ENCODE measurements around the gene OLFML1.

Gene OLFML1

DNA sequence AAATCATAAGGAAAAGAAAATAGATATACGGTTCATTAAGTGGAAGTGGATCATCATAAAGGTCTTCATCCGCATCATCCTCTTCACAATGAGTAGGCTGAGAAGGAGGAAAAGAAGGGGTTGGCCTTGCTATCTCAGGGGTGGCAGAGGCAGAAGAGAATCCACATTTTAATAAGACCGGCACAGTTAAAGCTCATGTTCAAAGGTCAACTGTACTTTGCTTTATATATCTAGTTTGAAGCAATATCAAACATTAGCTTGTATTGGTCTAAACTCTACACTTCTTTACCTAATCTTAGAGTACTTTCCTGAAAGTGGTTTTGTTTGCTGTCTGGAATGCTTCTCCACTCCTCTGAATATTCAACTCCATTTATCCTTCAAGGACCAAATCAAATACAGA is 22.8 kb downstream of the OLFML1 start:
- Histone ChIP-seq H3K4me3 (no peak overlapping the region), H3K27ac (no peak overlapping the region)
- TF ChIP-seq, protein P1, sequence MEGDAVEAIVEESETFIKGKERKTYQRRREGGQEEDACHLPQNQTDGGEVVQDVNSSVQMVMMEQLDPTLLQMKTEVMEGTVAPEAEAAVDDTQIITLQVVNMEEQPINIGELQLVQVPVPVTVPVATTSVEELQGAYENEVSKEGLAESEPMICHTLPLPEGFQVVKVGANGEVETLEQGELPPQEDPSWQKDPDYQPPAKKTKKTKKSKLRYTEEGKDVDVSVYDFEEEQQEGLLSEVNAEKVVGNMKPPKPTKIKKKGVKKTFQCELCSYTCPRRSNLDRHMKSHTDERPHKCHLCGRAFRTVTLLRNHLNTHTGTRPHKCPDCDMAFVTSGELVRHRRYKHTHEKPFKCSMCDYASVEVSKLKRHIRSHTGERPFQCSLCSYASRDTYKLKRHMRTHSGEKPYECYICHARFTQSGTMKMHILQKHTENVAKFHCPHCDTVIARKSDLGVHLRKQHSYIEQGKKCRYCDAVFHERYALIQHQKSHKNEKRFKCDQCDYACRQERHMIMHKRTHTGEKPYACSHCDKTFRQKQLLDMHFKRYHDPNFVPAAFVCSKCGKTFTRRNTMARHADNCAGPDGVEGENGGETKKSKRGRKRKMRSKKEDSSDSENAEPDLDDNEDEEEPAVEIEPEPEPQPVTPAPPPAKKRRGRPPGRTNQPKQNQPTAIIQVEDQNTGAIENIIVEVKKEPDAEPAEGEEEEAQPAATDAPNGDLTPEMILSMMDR (IDR thresholded peaks at IDR 0.05) = no peak
- DNase-seq (ENCODE audit: low spot score) = no peak

DNA sequence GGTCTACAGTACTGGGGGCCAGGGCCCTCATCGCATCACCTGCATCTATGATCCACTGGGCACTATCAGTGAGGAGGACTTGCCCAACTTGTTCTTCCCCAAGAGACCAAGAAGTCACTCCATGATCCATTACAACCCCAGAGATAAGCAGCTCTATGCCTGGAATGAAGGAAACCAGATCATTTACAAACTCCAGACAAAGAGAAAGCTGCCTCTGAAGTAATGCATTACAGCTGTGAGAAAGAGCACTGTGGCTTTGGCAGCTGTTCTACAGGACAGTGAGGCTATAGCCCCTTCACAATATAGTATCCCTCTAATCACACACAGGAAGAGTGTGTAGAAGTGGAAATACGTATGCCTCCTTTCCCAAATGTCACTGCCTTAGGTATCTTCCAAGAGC is 24.7 kb downstream of the OLFML1 start:
- H3K27ac ChIP-seq = no peak overlapping the region
- no peak overlapping the region for H3K4me3 ChIP-seq
- TF ChIP-seq, protein P1 (IDR thresholded peaks at IDR 0.05) = no peak
- DNase-seq (ENCODE audit: low spot score) = peak; percentile 11

DNA sequence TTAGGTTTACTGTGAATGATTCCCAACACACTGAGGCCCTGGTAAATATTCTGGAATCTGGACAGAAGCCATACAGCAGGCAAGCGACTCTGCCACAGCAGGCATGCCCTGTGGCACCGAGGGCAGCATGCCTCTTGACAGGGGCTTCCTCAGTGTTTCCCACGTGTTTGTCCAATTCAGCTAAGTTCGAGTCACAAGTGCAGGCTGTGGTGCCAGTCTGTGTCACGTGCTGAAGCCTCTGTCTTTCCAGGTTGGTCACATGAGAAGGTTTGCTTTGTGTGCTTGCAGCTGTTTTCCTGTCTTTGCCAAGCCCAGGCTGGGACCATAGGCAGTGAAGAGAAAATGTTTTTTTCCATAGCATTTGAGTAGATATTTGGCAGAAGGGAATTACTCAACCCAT is 26.1 kb downstream of the OLFML1 start:
- DNase-seq (ENCODE audit: low spot score) = peak; percentile 77
- TF ChIP-seq, protein P1 (IDR thresholded peaks at IDR 0.05) = no peak
- Histone ChIP-seq H3K4me3 (peak overlapping the region; percentile 91), H3K27ac (peak overlapping the region; percentile 86 to 95)

DNA sequence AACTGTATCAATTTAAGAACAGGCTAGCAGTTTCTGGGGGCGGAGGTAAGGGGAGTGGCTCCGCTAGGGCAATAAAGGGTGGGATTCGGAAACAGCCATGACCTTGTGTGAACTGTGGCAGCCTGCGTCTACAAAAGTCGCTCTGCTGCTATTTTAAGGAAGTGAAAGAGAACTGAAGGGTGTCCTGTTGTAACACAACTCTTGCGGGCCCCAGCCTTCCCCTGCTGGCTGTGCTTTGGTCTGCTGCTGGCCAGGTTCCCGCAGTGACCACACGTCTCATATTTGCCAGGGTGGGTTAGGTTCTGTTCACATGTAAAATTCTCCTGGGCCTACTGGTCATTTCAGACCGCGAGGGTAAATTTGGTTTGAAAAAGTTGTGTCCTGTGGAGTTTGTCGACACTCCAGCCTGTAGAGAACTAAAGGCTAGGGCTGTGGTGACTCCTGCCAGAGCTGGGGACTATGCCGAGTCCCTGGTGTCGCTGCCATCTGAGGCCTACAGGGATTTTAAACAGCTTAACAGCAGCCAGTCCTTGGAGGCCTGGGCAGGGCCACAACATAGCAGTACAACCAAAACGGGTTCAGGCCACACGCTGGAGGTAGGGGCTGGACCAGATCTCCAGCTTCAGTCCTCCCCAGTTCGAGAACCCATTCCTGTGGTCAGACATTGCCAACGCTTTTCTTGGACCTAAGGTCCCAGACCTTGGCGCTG is 27.4 kb downstream of the OLFML1 start:
- peak overlapping the region; percentile 91 for H3K4me3 ChIP-seq
- H3K27ac ChIP-seq = peak overlapping the region; percentile 86 to 95
- peak; percentile 90 for DNase-seq (ENCODE audit: low spot score)
- TF ChIP-seq, protein P1 (IDR thresholded peaks at IDR 0.05) = no peak

DNA sequence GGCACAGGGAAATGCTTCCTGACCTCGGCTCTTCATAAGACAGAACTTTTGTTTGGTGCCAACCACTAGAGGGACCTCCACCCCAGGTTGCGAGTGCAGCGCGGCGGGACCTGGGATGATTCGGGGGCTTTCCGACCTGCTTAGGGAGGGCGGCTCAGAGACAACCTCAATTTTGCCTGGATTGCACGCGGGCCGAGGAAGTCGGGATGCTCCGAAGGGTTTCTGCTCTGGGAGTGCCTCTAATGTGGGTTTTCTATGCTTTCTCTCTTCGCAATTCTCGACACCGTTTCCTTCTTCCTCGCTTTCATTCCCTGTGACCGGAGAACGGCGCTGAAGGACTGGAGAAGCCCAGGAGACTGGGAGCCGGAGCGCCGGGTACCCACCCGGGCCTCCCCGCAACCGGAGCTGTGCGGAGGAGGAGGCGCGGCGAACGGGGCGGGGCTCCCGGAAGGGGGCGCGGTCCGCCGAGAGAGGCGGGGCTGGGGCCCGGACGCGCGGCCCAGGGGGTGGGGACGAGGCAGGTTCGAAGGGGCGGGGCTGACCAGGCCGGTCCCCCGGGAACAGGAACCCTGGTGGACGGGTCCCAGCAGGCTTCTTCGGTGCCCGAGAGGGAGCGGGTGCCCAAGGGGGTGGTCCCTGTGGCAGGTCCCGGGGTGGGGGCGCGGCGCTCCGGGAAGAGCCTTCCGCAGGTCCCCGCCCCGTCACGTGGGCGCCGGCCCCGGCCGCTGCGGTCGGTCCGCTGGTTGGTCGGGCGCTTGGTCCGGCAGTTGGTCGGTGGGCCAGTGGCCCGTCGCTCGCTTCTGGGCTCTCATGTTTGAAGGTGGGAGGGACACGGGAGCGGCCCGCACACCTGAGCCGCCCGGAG is 28.2 kb downstream of the OLFML1 start, which contains the start of gene PPFIBP2:
TSS of gene PPFIBP2 (plus strand) at position 766 of the 865 bp plus-strand sequence. CDS start 35,477 bp downstream, outside the sequence.
- Histone ChIP-seq H3K4me3 (peak within 1 kb of the TSS; percentile 91), H3K27ac (peak within 1 kb of the TSS; percentile 86 to 95)
- peak; percentile 93 for DNase-seq (ENCODE audit: low spot score)
- TF ChIP-seq, protein P1 (IDR thresholded peaks at IDR 0.05) = no peak

DNA sequence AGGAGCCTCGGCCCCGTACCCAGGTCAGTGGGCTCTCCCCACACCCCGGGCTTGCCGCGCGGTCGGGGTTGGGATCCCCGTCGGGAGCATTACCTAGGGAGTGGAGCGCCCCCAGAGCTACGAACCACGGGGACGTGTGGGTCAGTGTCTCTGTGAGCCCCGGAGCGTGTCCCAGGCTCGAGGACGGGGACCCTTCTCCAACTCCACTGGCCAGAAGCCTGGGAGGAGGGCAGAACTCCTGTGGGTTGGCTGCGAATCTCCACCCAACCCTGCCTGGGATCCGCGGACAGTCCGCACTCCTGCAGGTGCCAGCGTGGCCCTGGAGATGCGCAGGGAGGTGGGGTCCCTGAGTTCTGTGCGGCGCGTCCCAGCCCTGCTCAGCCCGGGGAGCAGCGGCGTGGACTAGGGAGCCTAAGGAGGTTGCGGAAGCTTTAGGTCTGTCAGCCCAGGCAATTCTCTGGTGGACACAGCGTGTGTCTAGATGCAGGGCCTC is 28.8 kb downstream of the OLFML1 start:
- Histone ChIP-seq H3K4me3 (peak overlapping the region; percentile 91), H3K27ac (peak overlapping the region; percentile 86 to 95)
- TF ChIP-seq, protein P1 (IDR thresholded peaks at IDR 0.05) = no peak
- no peak for DNase-seq (ENCODE audit: low spot score)
